H1 (cell line): Measurements from ENCODE around the gene ZBTB45. TPM values are rescaled to one million over a fixed set of nuclear protein-coding genes. Genes with fewer than 3 reads are reported as not detected.

Experiments
- GABPA ChIP-seq: IDR thresholded peaks from 2 replicates; pipeline ENCODE4 v1.6.1; 2011; ENCODE audit warnings: mild to moderate bottlenecking, low read length, moderate library complexity, borderline replicate concordance; ENCODE audit not compliant: insufficient read depth
- JUN ChIP-seq: IDR thresholded peaks from 2 replicates; pipeline ENCODE4 v1.6.1; 2011; ENCODE audit warnings: low read depth, mild to moderate bottlenecking, improper control_type of control experiment, low read length
- KDM4A ChIP-seq: IDR thresholded peaks from one replicate; pipeline ENCODE4 v1.7.1; 2012; ENCODE audit warnings: low read depth, mild to moderate bottlenecking, moderate library complexity, low read length, inconsistent platforms; ENCODE audit not compliant: severe bottlenecking
- SP2 ChIP-seq: IDR thresholded peaks from 2 replicates; pipeline ENCODE4 v1.6.1; 2012; ENCODE audit warnings: mild to moderate bottlenecking, low read length, inconsistent platforms
- SRF ChIP-seq: IDR thresholded peaks from 2 replicates; pipeline ENCODE4 v1.6.1; 2011; ENCODE audit warnings: mild to moderate bottlenecking, low read depth, low read length, moderate library complexity
- microRNA-seq, 2 experiments: library from miRNA; unstranded; fragments of <30 nt; microRNA quantifications; one replicate each; pipeline versions ENCODE4 to v1.2.0, GENCODE V29; 2016 to 2020; ENCODE audit warnings: borderline microRNAs expressed in 2 of 2, borderline number of aligned reads in 2 of 2, borderline replicate concordance in 1 of 2
- polyA plus RNA-seq, 7 experiments: library from polyadenylated mRNA; depleted of rRNA in 3 of 7; stranded (reverse) in 5 of 7; unstranded in 2 of 7; fragments of >200 nt in 5 of 7; fragments of 200-250 nt in 2 of 7; gene quantifications; 1 replicate in 5 of 7; 2 replicates in 1 of 7; 4 replicates in 1 of 7; pipeline versions ENCODE4 v1.2.1 to v1.2.3, GENCODE V29; 2011 to 2013; ENCODE audit warnings: missing spikeins in 2 of 7, mixed read lengths in 2 of 7
- small RNA-seq: library from polyadenylated mRNA; stranded (forward); fragments of <200 nt; extraction: miRNeasy Mini kit (QIAGEN cat#:217004); gene quantifications from one replicate; pipeline ENCODE3, GENCODE V24; 2013; ENCODE audit not compliant: insufficient read depth
- total RNA-seq: library from RNA; stranded (reverse); fragmentation: NEBNext Ultra II Directional; extraction: Animal tissue kit (Norgen Biotek cat#: 25700); gene quantifications from 2 replicates; pipeline ENCODE4 v1.2.1, GENCODE V29; 2021

The ZBTB45 gene
- total and polyA plus RNA-seq, 2 of the 8 experiments (the other 6 are each of a cell fraction or from before 2014, with no cell fraction given) = 16.9 to 17.2 TPM

GRCh38 chr19:58466089-58466759 lies 53.4 kb downstream of the ZBTB45 start (continued):
- no peak for TF ChIP-seq SP2
- peak; percentile 50 for TF ChIP-seq KDM4A
- no peak for TF ChIP-seq SRF
- no peak for TF ChIP-seq JUN
- TF ChIP-seq GABPA = no peak

Small RNA genes within 50 kb of the gene (microRNA-seq; reads per million reads assigned to microRNA genes)
- 0.41 to 1.4 reads per million in 2 experiments for gene MIR6807

Small RNA genes within 50 kb of the gene (small RNA-seq; reads per million reads assigned to genes)
- gene MIR6807 = 3.6 reads per million, percentile 47 among the genes with 10 or more reads in this experiment
- not detected for gene RN7SL525P
- gene RN7SL693P = not detected
- not detected for gene RNU6-1337P

Other genes starting within 250 kb of the ZBTB45 start
- gene ZNF8, start 240.9 kb downstream of the ZBTB45 start, total RNA-seq = 20.5 and 21.5 TPM in 2 replicates
- gene ZNF8, start 240.9 kb downstream of the ZBTB45 start, polyA plus RNA-seq (2011; rRNA removed) = 9.2 and 9.8 TPM in 2 replicates
- 30.6 and 31.5 TPM in 2 replicates for gene ERVK3-1, start 214.4 kb downstream of the ZBTB45 start, total RNA-seq
- gene ERVK3-1, start 214.4 kb downstream of the ZBTB45 start, polyA plus RNA-seq (2011; rRNA removed) = 28.1 and 29.9 TPM in 2 replicates
- gene ZSCAN22, start 192.8 kb downstream of the ZBTB45 start, total RNA-seq = 3.1 and 3.2 TPM in 2 replicates
- gene ZSCAN22, start 192.8 kb downstream of the ZBTB45 start, polyA plus RNA-seq (2011; rRNA removed) = 2.6 and 3.3 TPM in 2 replicates
- 19.9 and 20.8 TPM in 2 replicates for gene A1BG, start 166.3 kb downstream of the ZBTB45 start, total RNA-seq
- gene A1BG, start 166.3 kb downstream of the ZBTB45 start, polyA plus RNA-seq (2011; rRNA removed) = 69.6 and 108 TPM in 2 replicates
- 0.93 and 1.0 TPM in 2 replicates for gene ZNF497, start 157.1 kb downstream of the ZBTB45 start, total RNA-seq
- 1.4 and 2.0 TPM in 2 replicates for gene ZNF497, start 157.1 kb downstream of the ZBTB45 start, polyA plus RNA-seq (2011; rRNA removed)
- gene ZNF837, start 138.8 kb downstream of the ZBTB45 start, total RNA-seq = 1.9 and 2.7 TPM in 2 replicates
- 3.3 and 6.6 TPM in 2 replicates for gene ZNF837, start 138.8 kb downstream of the ZBTB45 start, polyA plus RNA-seq (2011; rRNA removed)
- 1,554 and 1,557 TPM in 2 replicates for gene RPS5, start 132.5 kb downstream of the ZBTB45 start, total RNA-seq
- gene RPS5, start 132.5 kb downstream of the ZBTB45 start, polyA plus RNA-seq (2011; rRNA removed) = 5,731 and 5,910 TPM in 2 replicates
- 1.0 and 1.2 TPM in 2 replicates for gene RNF225, start 124.2 kb downstream of the ZBTB45 start, total RNA-seq
- gene RNF225, start 124.2 kb downstream of the ZBTB45 start, polyA plus RNA-seq (2011; rRNA removed) = 0.17 TPM in 2 replicates
- 4.5 and 5.2 TPM in 2 replicates for gene ZNF584, start 111.2 kb downstream of the ZBTB45 start, total RNA-seq
- 2.5 and 2.7 TPM in 2 replicates for gene ZNF584, start 111.2 kb downstream of the ZBTB45 start, polyA plus RNA-seq (2011; rRNA removed)
- 1.5 and 1.9 TPM in 2 replicates for gene ZNF132, start 79.7 kb downstream of the ZBTB45 start, total RNA-seq
- 0.86 and 0.89 TPM in 2 replicates for gene ZNF132, start 79.7 kb downstream of the ZBTB45 start, polyA plus RNA-seq (2011; rRNA removed)
- gene ZNF324B, start 68.2 kb downstream of the ZBTB45 start, total RNA-seq = 5.3 and 6.0 TPM in 2 replicates
- gene ZNF324B, start 68.2 kb downstream of the ZBTB45 start, polyA plus RNA-seq (2011; rRNA removed) = 2.9 and 3.5 TPM in 2 replicates
- gene ZNF324, start 52.7 kb downstream of the ZBTB45 start, total RNA-seq = 5.8 and 6.4 TPM in 2 replicates
- 5.1 and 6.7 TPM in 2 replicates for gene ZNF324, start 52.7 kb downstream of the ZBTB45 start, polyA plus RNA-seq (2011; rRNA removed)
- 4.1 and 4.3 TPM in 2 replicates for gene ZNF446, start 43.5 kb downstream of the ZBTB45 start, total RNA-seq
- 5.5 and 8.2 TPM in 2 replicates for gene ZNF446, start 43.5 kb downstream of the ZBTB45 start, polyA plus RNA-seq (2011; rRNA removed)
- 20.7 and 25.1 TPM in 2 replicates for gene SLC27A5, start 7.8 kb downstream of the ZBTB45 start, total RNA-seq
- gene SLC27A5, start 7.8 kb downstream of the ZBTB45 start, polyA plus RNA-seq (2011; rRNA removed) = 80.5 and 95.9 TPM in 2 replicates
- gene TRIM28, start 24.3 kb upstream of the ZBTB45 start, total RNA-seq = 1,398 and 1,433 TPM in 2 replicates
- 1,442 and 2,243 TPM in 2 replicates for gene TRIM28, start 24.3 kb upstream of the ZBTB45 start, polyA plus RNA-seq (2011; rRNA removed)
- 70.0 and 75.8 TPM in 2 replicates for gene CHMP2A, start 35.3 kb upstream of the ZBTB45 start, total RNA-seq
- 115 and 132 TPM in 2 replicates for gene CHMP2A, start 35.3 kb upstream of the ZBTB45 start, polyA plus RNA-seq (2011; rRNA removed)
- 114 and 119 TPM in 2 replicates for gene UBE2M, start 38.8 kb upstream of the ZBTB45 start, total RNA-seq
- gene UBE2M, start 38.8 kb upstream of the ZBTB45 start, polyA plus RNA-seq (2011; rRNA removed) = 91.8 and 93.8 TPM in 2 replicates
- 15.2 and 15.5 TPM in 2 replicates for gene MZF1, start 53.5 kb upstream of the ZBTB45 start, total RNA-seq
- 25.0 and 38.0 TPM in 2 replicates for gene MZF1, start 53.5 kb upstream of the ZBTB45 start, polyA plus RNA-seq (2011; rRNA removed)